GM12892 (cell line): ENCODE measurements around the gene ZKSCAN4.

Source experiments
- DNase-seq: peaks from one replicate; pipeline ENCODE4 v3.0.0; 2011; ENCODE audit not compliant: insufficient read length
- FAIRE-seq: peaks from 2 replicates; lab custom pipeline; 2011; peaks lifted over from hg19 to GRCh38; lab: Jason Lieb, UNC
- POLR2A ChIP-seq: IDR thresholded peaks from 2 replicates; pipeline ENCODE4 v1.6.1; 2011; ENCODE audit warnings: low read depth, low read length, control low read depth
- POLR2AphosphoS5 ChIP-seq: IDR thresholded peaks from 2 replicates; pipeline ENCODE4 v1.6.1; 2011; ENCODE audit warnings: low read depth, low read length, control low read depth
- TAF1 ChIP-seq: IDR thresholded peaks from 2 replicates; pipeline ENCODE4 v1.6.1; 2011; ENCODE audit warnings: low read depth, mild to moderate bottlenecking, control low read depth, low read length, borderline replicate concordance

The ZKSCAN4 gene

GRCh38 chr6:28243946-28244345 is 8.1 kb downstream of the ZKSCAN4 start:
- no peak for TF ChIP-seq POLR2AphosphoS5
- no peak for TF ChIP-seq TAF1
- TF ChIP-seq POLR2A = no peak
- DNase-seq (no peak), FAIRE-seq (no peak)

GRCh38 chr6:28240471-28240870 is 11.6 kb downstream of the ZKSCAN4 start:
- DNase-seq (no peak), FAIRE-seq (no peak)
- TF ChIP-seq POLR2AphosphoS5 (no peak), TAF1 (no peak), POLR2A (no peak)

GRCh38 chr6:28239636-28240035 is 12.4 kb downstream of the ZKSCAN4 start:
- DNase-seq (no peak), FAIRE-seq (no peak)
- TF ChIP-seq TAF1 (no peak), POLR2A (no peak), POLR2AphosphoS5 (no peak)

GRCh38 chr6:28235912-28236452 is 16.1 kb downstream of the ZKSCAN4 start:
- DNase-seq = no peak

GRCh38 chr6:28232785-28233184 is 19.3 kb downstream of the ZKSCAN4 start:
- no peak for TF ChIP-seq POLR2A
- TF ChIP-seq POLR2AphosphoS5 = no peak
- no peak for TF ChIP-seq TAF1
- DNase-seq (no peak), FAIRE-seq (no peak)

More at GRCh38 chr6:28235912-28236452, 16.1 kb downstream of the ZKSCAN4 start:
- no peak for FAIRE-seq
- no peak for TF ChIP-seq POLR2AphosphoS5
- TF ChIP-seq TAF1 = no peak
- TF ChIP-seq POLR2A = no peak

GRCh38 chr6:28226460-28226859 is 25.6 kb downstream of the ZKSCAN4 start:
- TF ChIP-seq POLR2AphosphoS5 (no peak), POLR2A (no peak), TAF1 (no peak)
- no peak for DNase-seq
- FAIRE-seq = no peak

GRCh38 chr6:28225056-28225834 is 26.8 kb downstream of the ZKSCAN4 start, which contains the start of gene ZSCAN9:
ZSCAN9 (plus strand) TSS chr6:28225275; CDS start chr6:28227085, 1,810 bp downstream.
- FAIRE-seq = peak; percentile 92
- TF ChIP-seq POLR2A (peak; percentile 89), TAF1 (peak; percentile 97), POLR2AphosphoS5 (peak; percentile 91)
- peak; percentile 52 for DNase-seq

GRCh38 chr6:28224131-28225055 is 27.7 kb downstream of the ZKSCAN4 start:
- no peak for DNase-seq
- FAIRE-seq = no peak
- TF ChIP-seq TAF1 (no peak), POLR2A (no peak), POLR2AphosphoS5 (no peak)

GRCh38 chr6:28220257-28221133 is 31.6 kb downstream of the ZKSCAN4 start:
- no peak for FAIRE-seq
- no peak for TF ChIP-seq TAF1
- TF ChIP-seq POLR2AphosphoS5 = no peak
- no peak for TF ChIP-seq POLR2A
- no peak for DNase-seq

GRCh38 chr6:28218312-28219248 is 33.5 kb downstream of the ZKSCAN4 start:
- DNase-seq (peak; percentile 69), FAIRE-seq (peak; percentile 90)
- TF ChIP-seq POLR2A (0 out of 2 replicates have a peak, but pooled peaks have one; percentile 2), POLR2AphosphoS5 (no peak), TAF1 (no peak)
